CD14-positive monocyte (primary cell): ENCODE data around the gene PXDN. TPM values are rescaled to one million over a fixed set of nuclear protein-coding genes. Genes with fewer than 3 reads are reported as not detected.

Experiments used
- DNase-seq, 3 donors: peaks; one replicate each; pipeline ENCODE4 v3.0.0-alpha.2; 2011 to 2022
- H2AFZ ChIP-seq: 2 replicates; pipeline ENCODE4 v1.6.0; 2012; ENCODE audit warnings: mild to moderate bottlenecking, low read depth, low read length, inconsistent platforms; ENCODE audit not compliant: insufficient read depth, poor library complexity, severe bottlenecking
- H3K27ac ChIP-seq, 2 donors: 1 replicate in 1 of 2; 2 replicates in 1 of 2; pipeline ENCODE4 v1.5.1; 2012 to 2013; ENCODE audit warnings: low read length in 2 of 2, control low read depth in 1 of 2, inconsistent platforms in 1 of 2, low read depth in 1 of 2, mild to moderate bottlenecking in 1 of 2
- H3K27me3 ChIP-seq, 2 donors: one replicate each; pipeline versions ENCODE4 v1.6.0 to v1.6.1; 2011 to 2013; ENCODE audit warnings: low read length in 2 of 2; ENCODE audit not compliant: control insufficient read depth in 2 of 2, insufficient read depth in 2 of 2
- H3K36me3 ChIP-seq, 2 donors: replicated peaks in 1 of 2; 1 replicate in 1 of 2; 2 replicates in 1 of 2; pipeline versions ENCODE4 v1.5.1 to v1.6.1; 2012 to 2013; ENCODE audit warnings: low read length in 2 of 2, control low read depth in 1 of 2, inconsistent platforms in 1 of 2, mild to moderate bottlenecking in 1 of 2; ENCODE audit not compliant: insufficient read depth in 2 of 2, control insufficient read depth in 1 of 2
- H3K4me1 ChIP-seq, 2 donors: 1 replicate in 1 of 2; 2 replicates in 1 of 2; pipeline versions ENCODE4 v1.5.1 to v1.6.1; 2012 to 2013; ENCODE audit warnings: low read length in 2 of 2, control low read depth in 1 of 2, inconsistent platforms in 1 of 2, mild to moderate bottlenecking in 1 of 2, moderate library complexity in 1 of 2; ENCODE audit not compliant: insufficient read depth in 2 of 2, control insufficient read depth in 1 of 2
- H3K4me2 ChIP-seq: replicated peaks from 2 replicates; pipeline ENCODE3; 2012; ENCODE audit warnings: low read length, moderate library complexity, mild to moderate bottlenecking; ENCODE audit not compliant: poor library complexity, severe bottlenecking; ENCODE audit errors: extremely low read depth
- H3K4me3 ChIP-seq, 3 experiments: fragments of 200-600 bp in 1 of 3; sonication (generic) in 1 of 3; replicated peaks in 1 of 3; 1 replicate in 2 of 3; 2 replicates in 1 of 3; pipeline ENCODE4 v1.5.1; 2011 to 2013; ENCODE audit warnings: low read length in 3 of 3, mild to moderate bottlenecking in 3 of 3, control low read depth in 2 of 3, low read depth in 2 of 3, inconsistent platforms in 1 of 3, moderate library complexity in 1 of 3
- H3K79me2 ChIP-seq: 2 replicates; pipeline ENCODE4 v1.6.0; 2012; ENCODE audit warnings: mild to moderate bottlenecking, control low read depth, inconsistent platforms, low read length, moderate library complexity; ENCODE audit not compliant: insufficient read depth
- H3K9ac ChIP-seq: 2 replicates; pipeline ENCODE4 v1.6.0; 2017; ENCODE audit warnings: low read length, mild to moderate bottlenecking; ENCODE audit not compliant: insufficient read depth, poor library complexity, severe bottlenecking
- H3K9me3 ChIP-seq, 2 donors: replicated peaks in 1 of 2; 1 replicate in 1 of 2; 2 replicates in 1 of 2; pipeline versions ENCODE4 v1.5.1 to v1.6.1; 2012 to 2013; ENCODE audit warnings: low read length in 2 of 2, control low read depth in 1 of 2; ENCODE audit not compliant: control insufficient read depth in 1 of 2, insufficient read depth in 1 of 2
- H4K20me1 ChIP-seq: 2 replicates; pipeline ENCODE4 v1.6.0; 2012; ENCODE audit warnings: mild to moderate bottlenecking, low read length, control low read depth, moderate library complexity; ENCODE audit not compliant: insufficient read depth
- H3K27ac Mint-ChIP-seq, 7 donors: one replicate each; pipeline ENCODE4 v1.8.0; 2020; ENCODE audit warnings: mild to moderate bottlenecking in 7 of 7, mixed read lengths in 7 of 7, moderate library complexity in 6 of 7, inconsistent platforms in 2 of 7
- H3K27me3 Mint-ChIP-seq, 3 donors: one replicate each; pipeline ENCODE4 v1.8.0; 2021 to 2022; ENCODE audit warnings: low read depth in 3 of 3, mild to moderate bottlenecking in 3 of 3, mixed read lengths in 3 of 3, moderate library complexity in 3 of 3, inconsistent platforms in 1 of 3
- H3K36me3 Mint-ChIP-seq, 2 donors: one replicate each; pipeline ENCODE4 v1.8.0; 2020; ENCODE audit warnings: mixed read lengths in 2 of 2, inconsistent platforms in 1 of 2, mild to moderate bottlenecking in 1 of 2
- H3K4me1 Mint-ChIP-seq: one replicate; pipeline ENCODE4 v1.8.0; 2020; ENCODE audit warnings: mild to moderate bottlenecking, mixed read lengths
- H3K4me3 Mint-ChIP-seq, 2 donors: one replicate each; pipeline ENCODE4 v1.8.0; 2020; ENCODE audit warnings: mild to moderate bottlenecking in 2 of 2, mixed read lengths in 2 of 2, moderate library complexity in 1 of 2
- H3K9me3 Mint-ChIP-seq, 7 donors: one replicate each; pipeline ENCODE4 v1.8.0; 2020 to 2022; ENCODE audit warnings: mixed read lengths in 7 of 7, mild to moderate bottlenecking in 6 of 7, moderate library complexity in 6 of 7, inconsistent platforms in 2 of 7
- CTCF ChIP-seq: fragments of 200-600 bp; IDR thresholded peaks from one replicate; pipeline ENCODE4 v1.8.0; 2022; ENCODE audit warnings: antibody characterized with exemption, mild to moderate bottlenecking
- WGBS: methylation state at CpG from one replicate; pipeline ENCODE4 v1.1.5; 2013; ENCODE audit warnings: missing lambda C conversion rate; ENCODE audit not compliant: insufficient coverage; 5-methylcytosine and 5-hydroxymethylcytosine counted together
- intact Hi-C, 2 donors: fragments of 100-400 bp; cut with micrococcal nuclease; formaldehyde crosslinking; loops; one replicate each; pipeline versions ENCODE4 v1.15.0 to v1.15.1; 2023
- polyA plus RNA-seq, 3 donors: library from polyadenylated mRNA; depleted of rRNA in 1 of 3; unstranded in 2 of 3; stranded (reverse) in 1 of 3; fragments of 300-500 nt in 2 of 3; fragments of >200 nt in 1 of 3; fragmentation: Illumina TruSeq in 2 of 3; gene quantifications; 1 replicate in 2 of 3; 2 replicates in 1 of 3; pipeline ENCODE4 v1.2.3, GENCODE V29; 2012 to 2021

The PXDN gene
- polyA plus RNA-seq, 3 donors, result not detected

DNA sequence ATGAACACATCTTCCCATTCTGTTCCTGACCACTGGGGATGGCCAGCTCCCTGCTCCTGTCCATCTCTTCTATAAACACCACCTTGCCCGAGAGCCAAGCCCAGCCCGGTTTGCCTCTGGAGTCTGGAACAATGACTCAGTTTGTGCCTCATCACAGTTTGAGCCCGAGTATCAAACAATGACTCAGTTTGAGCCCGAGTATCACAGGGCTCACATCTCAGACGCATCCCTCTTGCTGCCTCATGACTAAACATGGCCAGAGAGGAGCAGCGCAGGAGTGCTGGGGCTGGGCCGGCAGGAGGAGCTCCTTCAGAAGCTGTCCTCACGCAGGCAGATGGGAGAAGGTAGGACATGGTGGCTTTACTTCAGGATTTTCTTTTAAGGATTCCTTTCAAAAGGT, 68.7 kb downstream of the PXDN start:
- H3K4me3 Mint-ChIP-seq, result no peak overlapping the region
- intact Hi-C loops, result no loop called here
- no peaks in the 10 kb centered on the region for H3K27me3 Mint-ChIP-seq
- no peaks in the 10 kb centered on the region for H3K36me3 Mint-ChIP-seq
- no peaks in the 10 kb centered on the region for H3K4me1 Mint-ChIP-seq
- no peak for DNase-seq
- no peaks in the 10 kb centered on the region for H3K27me3 ChIP-seq
- no peak overlapping the region for H3K4me3 ChIP-seq
- no peaks in the 10 kb centered on the region for H3K79me2 ChIP-seq
- H3K36me3 ChIP-seq, result no peaks in the 10 kb centered on the region
- no peaks in the 10 kb centered on the region for H4K20me1 ChIP-seq
- peaks cover 0 to 4% (median 0%) of the 10 kb centered on the region in 7 donors for H3K9me3 Mint-ChIP-seq
- no peak overlapping the region for H3K27ac ChIP-seq
- TF ChIP-seq CTCF, result no peak
- no peak overlapping the region for H3K4me2 ChIP-seq
- 99% methylated on average over 6 of the region's 8 CpGs for WGBS
- no peaks in the 10 kb centered on the region for H3K9me3 ChIP-seq
- no peak overlapping the region for H2AFZ ChIP-seq
- no peak overlapping the region for H3K9ac ChIP-seq
- H3K27ac Mint-ChIP-seq, result no peak overlapping the region
- no peaks in the 10 kb centered on the region for H3K4me1 ChIP-seq

- no peaks in the 10 kb centered on the region for H3K9me3 ChIP-seq
- no peaks in the 10 kb centered on the region for H4K20me1 ChIP-seq
- H3K27ac Mint-ChIP-seq, result no peak overlapping the region
- no peaks in the 10 kb centered on the region for H3K27me3 Mint-ChIP-seq
- H3K9ac ChIP-seq, result no peak overlapping the region
- no peaks in the 10 kb centered on the region for H3K36me3 ChIP-seq
- no peak for DNase-seq
- H2AFZ ChIP-seq, result no peak overlapping the region
- 93% methylated on average over 14 of the region's 18 CpGs for WGBS
- H3K4me3 Mint-ChIP-seq, result no peak overlapping the region
- no peak overlapping the region for H3K4me2 ChIP-seq
- no peaks in the 10 kb centered on the region for H3K79me2 ChIP-seq
- H3K27me3 ChIP-seq, result no peaks in the 10 kb centered on the region
- no peaks in the 10 kb centered on the region for H3K4me1 Mint-ChIP-seq
- no peak overlapping the region for H3K27ac ChIP-seq
- H3K9me3 Mint-ChIP-seq, result peaks cover 0 to 4% (median 0%) of the 10 kb centered on the region in 7 donors
- H3K4me1 ChIP-seq, result no peaks in the 10 kb centered on the region
- intact Hi-C loops, result no loop called here
- H3K36me3 Mint-ChIP-seq, result no peaks in the 10 kb centered on the region
- H3K4me3 ChIP-seq, result no peak overlapping the region
- no peak for TF ChIP-seq CTCF
Measured at GRCh38 chr2:1674766-1675397, 69.4 kb downstream of the PXDN start.
